SK-N-SH (cell line): Measurements from ENCODE around the gene IL11RA. TPM values are rescaled to one million over a fixed set of nuclear protein-coding genes. Genes with fewer than 3 reads are reported as not detected.

Experiments used
- CTCF ChIA-PET: fragments of 300-600, 350-600 bp; formaldehyde crosslinking; extraction: SDS; loops from one replicate; lab custom pipeline; 2021; lab: Yijun Ruan, JAX
- POLR2A ChIA-PET: fragments of 350-600 bp; sonication (Branson Sonifier 250); formaldehyde crosslinking; extraction: SDS; loops from one replicate; lab custom pipeline; 2020; ENCODE audit warnings: antibody characterized with exemption, inconsistent platforms; lab: Yijun Ruan, JAX
- DNase-seq: peaks from one replicate; pipeline ENCODE4 v3.0.0; 2012
- H2AFZ ChIP-seq: fragments of 200-600 bp; sonication (generic); 2 replicates; pipeline ENCODE4 v1.8.1; 2016; ENCODE audit warnings: antibody characterized with exemption, mild to moderate bottlenecking, low read depth
- H3F3A ChIP-seq: fragments of 200-600 bp; sonication (generic); replicated peaks from 2 replicates; pipeline ENCODE3; 2016; ENCODE audit warnings: antibody characterized with exemption, mild to moderate bottlenecking; ENCODE audit not compliant: insufficient read depth
- H3K27ac ChIP-seq, 2 experiments: fragments of 200-500 bp in 1 of 2; fragments of 200-600 bp in 1 of 2; sonication (Bioruptor generic) in 1 of 2; sonication (generic), shearing (Covaris generic) in 1 of 2; 2 replicates each; pipeline versions ENCODE4 v1.5.1 to v1.6.1; 2014 to 2016; ENCODE audit warnings: low read depth in 2 of 2, inconsistent platforms in 1 of 2, low read length in 1 of 2, mild to moderate bottlenecking in 1 of 2, mixed read lengths in 1 of 2
- H3K27me3 ChIP-seq: fragments of 200-600 bp; sonication (generic), shearing (Covaris generic); 2 replicates; pipeline ENCODE4 v1.6.1; 2016; ENCODE audit warnings: mixed run types; ENCODE audit not compliant: insufficient read depth
- H3K36me3 ChIP-seq, 2 experiments: fragments of 200-500 bp in 1 of 2; fragments of 200-600 bp in 1 of 2; sonication (Bioruptor generic) in 1 of 2; sonication (generic) in 1 of 2; replicated peaks in 1 of 2; 2 replicates each; pipeline versions ENCODE3 to v1.5.1; 2014 to 2016; ENCODE audit warnings: low read length in 1 of 2, mild to moderate bottlenecking in 1 of 2; ENCODE audit not compliant: insufficient read depth in 2 of 2, control insufficient read depth in 1 of 2
- H3K4me1 ChIP-seq, 2 experiments: fragments of 200-500 bp in 1 of 2; fragments of 200-600 bp in 1 of 2; sonication (Bioruptor generic) in 1 of 2; sonication (generic), shearing (Covaris generic) in 1 of 2; 2 replicates each; pipeline versions ENCODE4 v1.5.1 to v1.6.1; 2014 to 2016; ENCODE audit warnings: low read depth in 1 of 2, low read length in 1 of 2, mixed run types in 1 of 2; ENCODE audit not compliant: insufficient read depth in 2 of 2, control insufficient read depth in 1 of 2
- H3K4me2 ChIP-seq: fragments of 200-600 bp; sonication (generic), shearing (Covaris generic); 2 replicates; pipeline ENCODE4 v1.6.1; 2017; ENCODE audit warnings: mixed run types
- H3K4me3 ChIP-seq, 2 experiments: fragments of 200-500 bp in 1 of 2; fragments of 200-600 bp in 1 of 2; sonication (Bioruptor generic) in 1 of 2; sonication (generic), shearing (Covaris generic) in 1 of 2; 2 replicates each; pipeline versions ENCODE4 v1.5.1 to v1.8.1; 2014 to 2016; ENCODE audit warnings: low read depth in 2 of 2, inconsistent platforms in 1 of 2, low read length in 1 of 2, mild to moderate bottlenecking in 1 of 2, mixed read lengths in 1 of 2, moderate library complexity in 1 of 2
- H3K79me2 ChIP-seq: fragments of 200-600 bp; sonication (generic); 2 replicates; pipeline ENCODE4 v1.8.1; 2017; ENCODE audit warnings: mild to moderate bottlenecking; ENCODE audit not compliant: insufficient read depth
- H3K9ac ChIP-seq: fragments of 200-600 bp; sonication (generic); 2 replicates; pipeline ENCODE4 v1.6.1; 2017; ENCODE audit warnings: mixed run types
- H3K9me2 ChIP-seq: fragments of 200-600 bp; sonication (generic); 2 replicates; pipeline ENCODE4 v1.6.1; 2017; ENCODE audit warnings: mixed run types
- H3K9me3 ChIP-seq: fragments of 200-600 bp; sonication (generic); 2 replicates; pipeline ENCODE4 v1.6.1; 2017; ENCODE audit warnings: mixed run types, mild to moderate bottlenecking, moderate library complexity
- H4K20me1 ChIP-seq: fragments of 200-600 bp; sonication (generic); 2 replicates; pipeline ENCODE4 v1.6.1; 2017; ENCODE audit warnings: mild to moderate bottlenecking, mixed run types; ENCODE audit not compliant: insufficient read depth
- CHD2 ChIP-seq: fragments of 150-350 bp; IDR thresholded peaks from 2 replicates; pipeline ENCODE4 v1.6.1; 2018; ENCODE audit warnings: low read length; ENCODE audit not compliant: partially characterized antibody
- EP300 ChIP-seq, 2 experiments: IDR thresholded peaks; 2 replicates each; pipeline versions ENCODE4 v1.4.0 to v1.6.1; 2012; ENCODE audit warnings: borderline replicate concordance in 1 of 2, low read depth in 1 of 2, low read length in 1 of 2
- EZH2phosphoT487 ChIP-seq: fragments of 200-600 bp; sonication (generic); IDR thresholded peaks from 2 replicates; pipeline ENCODE4 v1.6.1; 2017; ENCODE audit warnings: low read depth, mixed run types, mild to moderate bottlenecking, antibody characterized with exemption, moderate library complexity, borderline replicate concordance
- FOSL2 ChIP-seq: IDR thresholded peaks from 2 replicates; pipeline ENCODE4 v1.4.0; 2012; ENCODE audit warnings: low read depth, mild to moderate bottlenecking, moderate library complexity, borderline replicate concordance
- FOXJ3 ChIP-seq: sonication (generic); formaldehyde crosslinking; IDR thresholded peaks from 2 replicates; pipeline ENCODE4 v1.5.1; 2020; ENCODE audit warnings: mild to moderate bottlenecking, missing genetic modification reagents
- FOXM1 ChIP-seq: IDR thresholded peaks from 2 replicates; pipeline ENCODE4 v1.4.0; 2012; ENCODE audit warnings: low read depth, mild to moderate bottlenecking
- GABPA ChIP-seq: IDR thresholded peaks from 2 replicates; pipeline ENCODE4 v1.4.0; 2012; ENCODE audit warnings: low read depth, mild to moderate bottlenecking
- MEF2A ChIP-seq: IDR thresholded peaks from 2 replicates; pipeline ENCODE4 v1.4.0; 2012; ENCODE audit warnings: low read depth, borderline replicate concordance
- MXI1 ChIP-seq: IDR thresholded peaks from 2 replicates; pipeline ENCODE4 v1.6.1; 2012; ENCODE audit warnings: mild to moderate bottlenecking, low read depth, low read length, improper control_type of control experiment
- NFIC ChIP-seq: IDR thresholded peaks from 2 replicates; pipeline ENCODE4 v1.4.0; 2012; ENCODE audit warnings: borderline replicate concordance
- RAD21 ChIP-seq: IDR thresholded peaks from 2 replicates; pipeline ENCODE4 v1.6.1; 2012; ENCODE audit warnings: mild to moderate bottlenecking, low read length
- RCOR1 ChIP-seq: fragments of 150-350 bp; IDR thresholded peaks from 2 replicates; pipeline ENCODE4 v1.6.1; 2017; ENCODE audit warnings: antibody characterized with exemption, low read length
- RFX5 ChIP-seq: IDR thresholded peaks from 2 replicates; pipeline ENCODE4 v1.6.1; 2012; ENCODE audit warnings: mild to moderate bottlenecking, improper control_type of control experiment, low read length
- RXRA ChIP-seq: IDR thresholded peaks from 2 replicates; pipeline ENCODE4 v1.4.0; 2012; ENCODE audit warnings: low read depth, mild to moderate bottlenecking, borderline replicate concordance
- SIN3A ChIP-seq: IDR thresholded peaks from 2 replicates; pipeline ENCODE4 v1.6.1; 2012; ENCODE audit warnings: low read depth, mild to moderate bottlenecking, low read length, moderate library complexity, borderline replicate concordance
- SMC3 ChIP-seq: IDR thresholded peaks from 2 replicates; pipeline ENCODE4 v1.6.1; 2012; ENCODE audit warnings: low read depth, low read length, improper control_type of control experiment
- TEAD4 ChIP-seq: IDR thresholded peaks from 2 replicates; pipeline ENCODE4 v1.4.0; 2012; ENCODE audit warnings: mild to moderate bottlenecking, borderline replicate concordance; ENCODE audit not compliant: insufficient read depth
- YY1 ChIP-seq: IDR thresholded peaks from 2 replicates; pipeline ENCODE4 v1.4.0; 2012; ENCODE audit warnings: low read depth, mild to moderate bottlenecking
- WGBS: methylation state at CpG from one replicate; pipeline ENCODE4 v1.1.6; 2017; ENCODE audit warnings: low lambda C conversion rate; 5-methylcytosine and 5-hydroxymethylcytosine counted together
- polyA plus RNA-seq, 3 experiments: library from polyadenylated mRNA; depleted of rRNA; stranded (reverse); fragments of >200 nt; gene quantifications; 2 replicates each; pipeline ENCODE4 v1.2.3, GENCODE V29; 2012
- TF ChIP-seq, protein P1 (sequence below): IDR thresholded peaks from 2 replicates; pipeline ENCODE4; 2012

The IL11RA gene
- polyA plus RNA-seq, 1 of the 3 experiments (the other 2 are of a cell fraction), result 16.5 TPM

DNA sequence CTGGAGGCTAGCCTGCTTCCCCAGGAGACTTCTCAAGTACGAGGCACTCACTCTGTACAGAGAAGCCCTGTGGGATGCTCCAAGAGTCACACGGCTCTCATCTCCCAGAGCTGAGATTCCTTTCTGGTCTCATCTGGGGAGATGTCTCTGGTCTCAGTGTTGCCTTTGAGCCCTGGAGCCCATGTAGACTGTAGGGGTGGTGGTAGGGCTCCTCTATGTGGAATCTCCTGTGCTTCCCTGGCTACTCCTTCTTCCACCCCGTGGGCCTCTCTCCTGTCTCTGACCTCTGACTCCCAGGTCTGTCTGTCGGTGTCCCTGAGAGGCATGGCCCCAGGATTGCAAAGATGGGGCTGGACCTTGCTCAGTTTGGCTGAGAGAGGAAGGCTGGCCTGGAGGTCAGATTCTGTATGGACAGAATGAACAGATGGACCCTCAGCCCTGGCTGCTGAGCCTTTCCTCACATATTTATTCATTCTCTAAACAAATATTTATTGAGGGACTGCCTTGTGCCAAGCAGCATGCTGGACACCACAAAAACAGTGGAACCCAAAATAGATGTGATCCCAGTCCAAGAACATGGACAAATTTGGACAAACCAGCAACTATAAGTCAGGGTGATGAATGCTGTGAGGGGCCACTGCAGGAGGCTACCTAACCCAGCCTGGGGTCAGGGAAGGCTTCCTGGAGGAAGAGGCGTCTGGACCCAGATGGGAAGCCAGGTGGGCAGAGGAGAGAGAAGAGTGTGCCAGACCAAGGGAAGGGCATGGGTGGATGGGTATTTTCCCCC lies 36.5 kb downstream of the IL11RA start (continued):
- TF ChIP-seq, protein P1, sequence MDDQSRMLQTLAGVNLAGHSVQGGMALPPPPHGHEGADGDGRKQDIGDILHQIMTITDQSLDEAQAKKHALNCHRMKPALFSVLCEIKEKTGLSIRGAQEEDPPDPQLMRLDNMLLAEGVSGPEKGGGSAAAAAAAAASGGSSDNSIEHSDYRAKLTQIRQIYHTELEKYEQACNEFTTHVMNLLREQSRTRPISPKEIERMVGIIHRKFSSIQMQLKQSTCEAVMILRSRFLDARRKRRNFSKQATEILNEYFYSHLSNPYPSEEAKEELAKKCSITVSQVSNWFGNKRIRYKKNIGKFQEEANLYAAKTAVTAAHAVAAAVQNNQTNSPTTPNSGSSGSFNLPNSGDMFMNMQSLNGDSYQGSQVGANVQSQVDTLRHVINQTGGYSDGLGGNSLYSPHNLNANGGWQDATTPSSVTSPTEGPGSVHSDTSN, result no peak
- TF ChIP-seq RXRA, result no peak
- no peak for TF ChIP-seq EZH2phosphoT487
- TF ChIP-seq GABPA, result no peak

DNA sequence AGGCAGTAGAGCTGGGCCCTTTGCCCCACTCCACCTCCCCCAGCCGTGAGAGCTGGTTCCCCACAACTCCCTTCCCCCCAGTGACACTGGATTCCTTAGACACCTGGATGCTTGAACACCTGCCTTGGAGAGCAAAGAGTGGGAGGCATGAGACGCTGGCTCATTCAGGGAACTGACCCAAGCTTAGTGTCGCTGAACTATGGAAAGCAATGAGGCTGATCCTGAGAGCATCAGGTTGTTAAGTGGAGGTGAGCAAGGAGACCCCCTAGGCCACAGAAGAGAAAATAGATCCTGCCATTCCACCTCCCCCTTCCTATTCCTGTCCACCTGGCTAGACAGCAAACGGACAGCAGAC lies 37.1 kb downstream of the IL11RA start:
- no peaks in the 10 kb centered on the region for H3K27me3 ChIP-seq
- no peaks in the 10 kb centered on the region for H3F3A ChIP-seq
- no peaks in the 10 kb centered on the region for H3K9me2 ChIP-seq
- WGBS, result 70% methylated on average over 4 of the region's 4 CpGs
- ChIA-PET CTCF (interaction anchor here (1.2 to 5.1 kb wide), 3 partner anchors 10 to 13 kb away, joined by 4 to 43 read pairs (median 6); no protein-coding TSS in a partner anchor), POLR2A (no interaction called here)
- no peak overlapping the region for H2AFZ ChIP-seq
- no peaks in the 10 kb centered on the region for H3K36me3 ChIP-seq
- no peaks in the 10 kb centered on the region for H4K20me1 ChIP-seq
- TF ChIP-seq, protein P1, result no peak
- TF ChIP-seq MXI1, result no peak
- TF ChIP-seq RFX5, result no peak
- no peak for TF ChIP-seq TEAD4
- no peak for TF ChIP-seq SMC3
- TF ChIP-seq MEF2A, result no peak
- TF ChIP-seq SIN3A, result no peak
- TF ChIP-seq RAD21, result no peak
- no peak for TF ChIP-seq CHD2
- no peak for TF ChIP-seq FOSL2
- no peak for TF ChIP-seq NFIC
- TF ChIP-seq FOXM1, result no peak
- TF ChIP-seq EP300 (IDR thresholded peaks at IDR 0.05; ENCODE audit: borderline replicate concordance in 1 of 2, low read depth in 1 of 2, low read length in 1 of 2), result no peak
- no peak for TF ChIP-seq RCOR1
- no peak for TF ChIP-seq FOXJ3 (CRISPR knock-in tag)
- no peak for TF ChIP-seq YY1
- no peaks in the 10 kb centered on the region for H3K79me2 ChIP-seq
- H3K4me3 ChIP-seq, result no peak overlapping the region
- no peak for DNase-seq
- no peak overlapping the region for H3K9ac ChIP-seq
- no peaks in the 10 kb centered on the region; a peak in 1 of 4 replicates for H3K4me1 ChIP-seq
- no peak overlapping the region for H3K27ac ChIP-seq
- H3K9me3 ChIP-seq, result no peaks in the 10 kb centered on the region
- no peak overlapping the region for H3K4me2 ChIP-seq
